LHCN-M2 (cell line): ENCODE results near the gene SUFU. TPM values are rescaled to one million over a fixed set of nuclear protein-coding genes. Genes with fewer than 3 reads are reported as not detected.
"Not testable (repeated sequence)": the region's sequence is repeated elsewhere in the genome, so short reads cannot be mapped to it uniquely, and the experiment has no call there.

ENCODE experiments used
- DNase-seq: peaks from one replicate; pipeline ENCODE4 v3.0.0-alpha.2; 2012; ENCODE audit warnings: low read depth
- total RNA-seq: library from RNA; depleted of rRNA; stranded (reverse); fragments of >200 nt; gene quantifications from 2 replicates; pipeline ENCODE4 v1.2.3, GENCODE V29; 2014

The SUFU gene
- total RNA-seq, 1 experiment from 2014 or later = 4.0 TPM

DNA sequence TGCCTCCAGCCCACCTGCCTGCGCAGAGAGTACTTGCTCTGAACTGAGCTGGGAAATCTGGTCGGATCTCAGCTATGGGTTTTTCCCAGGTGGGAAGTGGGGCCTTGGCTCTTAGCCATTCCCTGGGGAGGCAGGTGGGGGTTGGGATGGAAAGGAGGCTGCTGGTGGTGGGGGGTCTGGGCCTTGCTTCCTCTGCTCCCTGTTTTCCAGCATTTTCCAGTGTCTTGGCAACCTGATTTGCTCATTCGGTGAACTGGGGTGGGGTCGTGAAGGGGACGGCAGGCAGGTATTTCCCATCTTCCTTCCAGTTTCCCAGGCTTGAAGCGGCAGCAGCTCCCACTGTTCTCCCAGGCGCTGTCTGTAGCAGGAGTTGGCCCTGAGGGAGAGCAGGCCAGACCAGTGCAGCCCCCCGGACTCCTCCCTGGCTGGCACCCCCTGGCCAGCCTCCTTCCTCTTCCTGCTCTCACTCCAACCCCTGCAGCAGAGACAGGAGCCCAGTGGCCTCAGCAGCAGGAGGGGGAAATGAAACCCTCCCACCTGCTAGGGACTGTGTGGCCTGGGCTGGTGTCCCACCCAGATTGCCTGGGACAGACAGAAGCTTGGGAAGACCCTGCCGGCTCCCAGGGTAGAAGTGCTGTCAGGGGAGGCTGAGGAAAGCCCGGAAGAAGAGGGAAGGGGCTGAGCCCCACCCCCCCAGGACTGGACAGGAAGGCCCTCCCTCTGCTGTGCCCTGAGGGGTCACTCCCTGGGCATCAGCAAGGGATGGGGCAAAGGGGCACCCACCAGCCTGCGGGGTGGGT lies 147.1 kb downstream of the SUFU start:
- no peak for DNase-seq

GRCh38 chr10:102651455-102652169 lies 147.8 kb downstream of the SUFU start:
- DNase-seq = no peak

- no peak for DNase-seq
These were observed 148.6 kb downstream of the SUFU start for GRCh38 chr10:102652170-102652916.

GRCh38 chr10:102653060-102653459 lies 149.3 kb downstream of the SUFU start:
- no peak for DNase-seq

GRCh38 chr10:102654566-102654965 lies 150.8 kb downstream of the SUFU start:
- no peak for DNase-seq

- DNase-seq = no peak
These were observed 151.2 kb downstream of the SUFU start for GRCh38 chr10:102654969-102655368.

GRCh38 chr10:102656026-102656425 lies 152.3 kb downstream of the SUFU start:
- DNase-seq = no peak

DNA sequence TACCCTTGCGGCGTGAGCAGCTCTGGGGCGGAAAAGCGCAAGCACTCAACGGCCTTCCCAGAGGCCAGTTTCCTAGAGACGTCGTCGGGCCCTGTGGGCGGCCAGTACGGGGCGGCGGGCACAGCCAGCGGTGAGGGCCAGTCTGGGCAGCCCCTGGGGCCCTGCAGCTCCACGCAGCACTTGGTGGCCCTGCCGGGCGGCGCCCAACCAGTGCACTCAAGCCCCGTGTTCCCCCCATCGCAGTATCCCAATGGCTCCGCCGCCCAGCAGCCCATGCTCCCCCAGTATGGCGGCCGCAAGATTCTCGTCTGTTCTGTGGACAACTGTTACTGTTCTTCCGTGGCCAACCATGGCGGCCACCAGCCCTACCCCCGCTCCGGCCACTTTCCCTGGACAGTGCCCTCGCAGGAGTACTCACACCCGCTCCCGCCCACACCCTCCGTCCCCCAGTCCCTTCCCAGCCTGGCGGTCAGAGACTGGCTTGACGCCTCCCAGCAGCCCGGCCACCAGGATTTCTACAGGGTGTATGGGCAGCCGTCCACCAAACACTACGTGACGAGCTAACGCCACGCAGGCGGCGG lies 153.1 kb downstream of the SUFU start:
- no peak for DNase-seq

- DNase-seq = no peak
These were observed 153.7 kb downstream of the SUFU start for GRCh38 chr10:102657451-102657850.

- DNase-seq = no peak
These were observed 154.4 kb downstream of the SUFU start for GRCh38 chr10:102657984-102658724.

DNA sequence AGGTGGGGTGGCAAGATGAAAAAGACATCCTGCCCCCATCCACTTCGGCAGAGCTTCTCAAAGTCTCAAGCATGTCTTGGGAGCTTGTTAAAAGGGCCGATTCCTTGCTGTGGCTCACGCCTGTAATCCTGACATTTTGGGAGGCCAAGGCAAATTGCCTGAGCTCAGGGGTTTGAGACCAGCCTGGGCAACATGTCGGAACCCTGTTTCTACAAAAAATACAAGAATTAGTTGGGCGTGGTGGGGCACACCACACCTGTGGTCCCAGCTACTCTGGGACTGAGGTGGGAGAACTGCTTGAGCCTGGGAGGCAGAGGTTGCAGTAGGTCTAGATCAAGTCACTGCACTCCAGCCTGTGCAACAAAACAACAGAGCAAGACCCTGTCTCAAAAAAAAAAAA lies 155.0 kb downstream of the SUFU start:
- no peak for DNase-seq

DNA sequence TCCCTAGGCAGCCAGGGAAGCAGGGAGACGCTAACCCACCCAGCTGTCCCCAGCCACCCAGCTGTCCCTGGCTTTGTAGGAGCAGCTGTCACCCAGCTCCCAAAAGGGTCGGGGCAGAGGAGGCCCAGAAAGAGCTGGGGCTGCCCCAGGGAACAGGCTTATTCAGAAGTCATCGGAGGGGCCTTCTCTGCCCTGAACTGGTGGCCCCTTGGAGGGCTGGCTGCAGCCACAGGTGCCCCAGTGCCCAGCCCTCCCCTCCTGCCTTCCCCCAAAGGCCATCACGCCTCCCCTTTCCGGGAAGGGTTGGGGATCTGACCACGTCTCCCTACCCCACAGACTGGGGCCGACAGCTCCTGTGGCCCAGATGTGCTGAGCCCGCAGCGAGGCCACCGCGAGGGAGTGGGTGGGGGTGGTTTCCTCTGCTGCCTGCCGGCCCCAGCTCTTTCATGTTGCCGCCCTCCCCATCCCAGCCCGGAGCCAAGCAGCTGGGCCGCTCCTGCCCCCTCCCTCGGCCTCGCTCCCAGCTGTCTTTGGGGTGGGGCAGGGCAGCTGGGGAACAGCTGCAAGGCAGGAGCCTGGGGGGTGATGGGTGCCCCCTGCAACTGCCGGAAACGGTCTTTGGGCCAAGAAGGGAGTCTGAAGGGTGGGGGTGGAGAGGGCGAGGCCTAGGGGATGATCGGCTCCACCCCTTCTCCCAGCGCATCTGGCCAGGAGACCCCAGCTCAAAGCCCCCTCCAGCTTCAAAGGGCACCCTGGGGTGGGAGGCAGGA lies 157.3 kb downstream of the SUFU start:
- peak; percentile 95 for DNase-seq

DNA sequence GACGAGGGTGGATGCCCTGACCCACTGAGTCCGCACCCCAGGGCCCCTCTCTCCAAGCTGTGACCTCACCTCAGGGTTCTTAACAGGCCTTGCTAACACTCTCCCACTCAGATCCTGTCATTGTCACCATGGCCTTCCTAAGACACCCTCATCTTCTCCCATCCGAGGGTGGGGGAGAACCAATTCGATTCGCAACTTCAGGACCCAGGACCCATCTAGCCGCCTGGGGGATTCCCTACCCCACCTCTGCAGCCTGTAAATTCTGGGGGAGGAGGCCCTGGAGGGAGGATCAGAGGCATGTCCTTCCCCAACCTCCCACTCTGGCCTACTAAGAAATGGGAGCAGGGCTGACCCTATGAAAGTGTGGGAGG lies 157.9 kb downstream of the SUFU start:
- DNase-seq = no peak

DNA sequence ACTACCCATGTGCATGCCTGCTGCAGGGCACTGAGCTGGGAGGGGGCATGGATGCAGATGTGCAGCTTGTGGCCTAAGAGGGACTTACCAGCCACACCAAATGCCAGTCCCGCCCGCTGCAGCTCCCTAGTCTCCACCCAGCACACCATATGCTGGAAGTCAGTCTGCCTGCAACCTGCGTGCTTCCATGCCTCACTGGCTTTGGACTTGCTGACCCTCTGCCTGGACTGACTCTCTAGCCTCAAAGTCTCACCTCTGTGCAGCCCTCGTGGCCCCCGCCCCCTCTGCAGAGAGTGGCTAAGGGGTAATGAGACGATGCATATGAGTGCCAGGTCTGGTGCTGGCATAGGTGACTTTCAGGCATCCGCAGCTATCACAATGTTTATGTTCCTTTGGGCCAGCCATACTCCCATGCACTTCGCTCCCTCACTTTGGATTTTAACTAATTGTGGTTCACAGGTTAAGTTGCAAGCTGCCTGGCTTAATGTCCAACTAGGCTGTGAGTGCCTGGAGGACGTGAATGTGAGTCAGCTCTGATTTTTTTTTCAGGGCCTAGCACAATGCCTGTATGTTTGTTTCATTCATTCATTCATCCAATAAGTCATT lies 162.2 kb downstream of the SUFU start:
- DNase-seq = no peak

DNA sequence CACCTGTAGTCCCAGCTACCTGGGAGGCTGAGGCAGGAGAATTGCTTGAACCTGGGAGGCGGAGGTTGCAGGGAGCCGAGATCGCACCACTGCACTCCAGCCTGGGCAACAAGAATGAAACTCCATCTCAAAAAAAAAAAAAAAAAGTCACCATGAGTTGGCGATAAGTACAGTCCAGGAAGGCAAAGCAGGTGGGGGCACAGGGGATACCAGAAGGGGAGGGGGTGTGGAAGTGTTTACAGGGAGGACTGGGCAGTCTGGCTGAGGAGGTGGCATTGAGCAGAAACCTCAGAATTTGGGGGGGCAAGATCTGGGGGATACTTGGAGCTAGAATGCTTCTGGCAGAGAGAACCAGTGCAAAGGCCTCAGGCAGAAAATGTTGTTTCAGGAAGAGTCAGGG lies 163.6 kb downstream of the SUFU start:
- not testable (repeated sequence) for DNase-seq

DNA sequence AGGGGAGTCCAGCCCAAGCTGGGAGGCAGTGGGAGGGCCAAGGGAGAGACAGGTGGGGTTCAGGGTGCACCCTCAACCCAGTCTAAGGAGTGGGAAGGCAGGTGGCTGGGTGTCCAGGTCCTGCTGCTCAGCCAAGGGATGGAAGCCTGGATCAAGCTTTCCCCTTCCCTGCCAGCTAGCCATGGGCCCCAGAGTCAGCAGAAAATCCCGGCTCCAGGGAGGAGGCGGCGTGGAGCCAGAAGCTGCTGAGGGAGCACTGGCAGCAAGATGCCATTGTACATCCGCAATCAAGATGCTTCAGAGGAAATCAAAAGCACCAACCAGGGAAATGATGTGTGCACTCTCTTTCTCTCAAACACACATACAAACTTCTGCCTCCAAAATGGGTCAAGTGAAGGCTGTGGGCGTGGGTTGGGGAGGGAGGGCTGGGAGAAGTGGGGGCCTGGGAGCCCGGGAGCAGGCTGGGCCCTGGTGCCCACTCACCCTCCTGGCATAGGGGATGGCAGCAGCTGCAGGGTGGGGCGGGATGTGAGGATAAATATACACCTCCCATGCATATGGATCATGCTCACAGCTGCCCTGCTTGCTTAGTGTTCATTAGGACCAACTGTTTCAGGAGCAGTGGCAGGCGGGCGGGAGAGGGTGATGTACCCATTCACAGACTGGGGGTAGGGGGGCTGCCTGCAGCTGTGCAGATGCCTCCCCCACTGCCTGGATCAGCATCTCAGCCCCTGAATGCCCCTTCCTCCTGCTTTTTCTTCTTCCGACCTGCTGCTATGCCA lies 164.7 kb downstream of the SUFU start:
- peak; percentile 89 for DNase-seq

DNA sequence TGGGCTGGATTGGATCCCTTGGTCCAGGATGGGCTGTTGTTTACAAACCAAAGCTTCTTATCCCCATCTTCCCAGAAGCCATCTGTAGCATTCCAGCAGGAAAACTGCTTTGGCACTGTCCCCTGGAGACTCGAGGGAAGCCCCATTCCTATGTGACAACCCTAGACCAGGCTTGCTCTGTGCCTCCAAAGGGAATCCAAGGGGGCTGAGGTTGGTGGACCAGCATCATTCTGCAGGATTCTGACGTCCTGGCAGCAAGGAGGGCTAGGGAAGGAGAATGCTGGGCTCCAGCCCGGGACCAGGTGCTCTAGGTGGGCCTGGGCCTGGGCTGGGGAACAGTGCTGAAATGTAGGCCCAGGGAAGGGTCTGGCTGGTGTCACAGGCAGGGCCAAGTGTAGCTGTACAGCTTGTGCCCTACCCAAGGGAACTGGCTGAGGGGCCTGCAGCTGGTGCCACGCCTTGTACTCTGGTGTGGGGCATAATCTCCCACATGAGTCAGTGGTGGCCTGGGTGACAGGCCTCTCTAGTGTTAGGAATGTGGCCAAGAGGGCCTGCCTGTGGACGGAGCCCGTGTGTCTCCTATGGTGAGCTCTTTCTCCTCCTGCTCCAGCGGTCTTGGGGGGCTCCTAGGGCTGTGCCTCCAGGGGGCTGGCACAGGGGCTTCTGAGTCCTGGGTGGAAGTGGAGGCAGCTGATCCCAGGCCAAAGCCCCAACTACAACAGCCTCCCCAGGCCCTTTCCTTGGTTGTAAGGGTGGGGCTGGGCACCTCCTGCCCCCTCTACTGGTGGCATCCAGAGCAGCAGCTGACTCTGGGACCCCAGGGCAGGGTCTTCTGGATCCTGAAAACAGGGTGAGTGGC lies 165.7 kb downstream of the SUFU start:
- DNase-seq = peak; percentile 89

DNA sequence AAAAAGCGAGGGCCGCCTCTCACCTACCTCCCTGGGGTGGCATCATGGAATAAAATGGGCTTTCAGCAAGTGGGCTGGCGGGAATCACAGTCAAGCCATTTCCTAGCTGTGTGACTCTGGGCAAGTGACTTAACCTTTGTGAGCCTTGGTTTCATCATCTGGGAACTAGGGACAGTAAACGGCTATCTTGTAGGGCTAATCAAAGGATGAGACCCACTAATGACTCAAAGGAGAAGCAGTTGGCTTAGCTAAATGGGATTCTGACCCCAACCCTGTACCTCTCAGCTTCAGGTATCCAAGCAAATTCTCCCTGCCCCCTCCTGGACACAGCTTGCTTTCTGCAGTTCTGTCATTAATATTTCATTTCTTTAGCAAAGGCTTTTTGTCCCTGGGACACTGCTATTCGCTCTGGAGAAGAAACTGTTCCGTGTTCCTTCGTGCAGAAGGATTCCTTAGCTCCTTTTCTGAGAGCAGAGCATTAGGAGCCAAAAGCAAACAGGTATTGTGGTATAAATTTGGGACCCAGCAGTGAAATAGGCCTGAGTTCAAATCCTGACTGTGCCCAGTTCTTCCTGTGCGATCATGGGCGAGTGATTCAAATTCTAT lies 166.4 kb downstream of the SUFU start:
- DNase-seq = no peak
